Trophoblast cell (in vitro differentiated cells and primary cell): ENCODE results near the gene FASLG.

ENCODE experiments used
- DNase-seq, 2 donors: peaks; one replicate each; pipeline ENCODE4 v3.0.0-alpha.2; 2016
- H2AFZ ChIP-seq: 2 replicates; pipeline ENCODE4 v1.6.1; 2013; ENCODE audit warnings: low read length, moderate library complexity, mild to moderate bottlenecking; ENCODE audit not compliant: insufficient read depth, poor library complexity
- H2AK5ac ChIP-seq: 2 replicates; pipeline ENCODE4 v1.6.1; 2013; ENCODE audit warnings: mild to moderate bottlenecking, low read length
- H2BK120ac ChIP-seq: 2 replicates; pipeline ENCODE4 v1.6.1; 2013; ENCODE audit warnings: low read length, mild to moderate bottlenecking, moderate library complexity; ENCODE audit not compliant: insufficient read depth, poor library complexity
- H2BK12ac ChIP-seq: 2 replicates; pipeline ENCODE4 v1.6.1; 2013; ENCODE audit warnings: mild to moderate bottlenecking, low read length, moderate library complexity
- H2BK5ac ChIP-seq: 2 replicates; pipeline ENCODE4 v1.6.1; 2013; ENCODE audit warnings: low read length, low read depth, moderate library complexity, mild to moderate bottlenecking; ENCODE audit not compliant: poor library complexity
- H3K14ac ChIP-seq: 2 replicates; pipeline ENCODE4 v1.6.1; 2013; ENCODE audit warnings: mild to moderate bottlenecking, low read length
- H3K18ac ChIP-seq: 2 replicates; pipeline ENCODE4 v1.6.1; 2013; ENCODE audit warnings: mild to moderate bottlenecking, low read length
- H3K23ac ChIP-seq: 2 replicates; pipeline ENCODE4 v1.6.1; 2013; ENCODE audit warnings: low read length
- H3K27ac ChIP-seq: 2 replicates; pipeline ENCODE4 v1.5.1; 2013; ENCODE audit warnings: low read depth, mild to moderate bottlenecking, inconsistent platforms, low read length, moderate library complexity
- H3K27me3 ChIP-seq: 2 replicates; pipeline ENCODE4 v1.6.1; 2013; ENCODE audit warnings: inconsistent platforms, mild to moderate bottlenecking, low read length, moderate library complexity; ENCODE audit not compliant: insufficient read depth
- H3K36me3 ChIP-seq, 2 experiments: 1 replicate in 1 of 2; 2 replicates in 1 of 2; pipeline ENCODE4 v1.6.1; 2013; ENCODE audit warnings: low read length in 2 of 2, mild to moderate bottlenecking in 2 of 2, moderate library complexity in 1 of 2; ENCODE audit not compliant: insufficient read depth in 2 of 2, control insufficient read depth in 1 of 2
- H3K4ac ChIP-seq: 2 replicates; pipeline ENCODE4 v1.6.1; 2013; ENCODE audit warnings: low read depth, mild to moderate bottlenecking, low read length, moderate library complexity
- H3K4me1 ChIP-seq, 2 experiments: 1 replicate in 1 of 2; 2 replicates in 1 of 2; pipeline ENCODE4 v1.6.1; 2013; ENCODE audit warnings: low read length in 2 of 2, mild to moderate bottlenecking in 2 of 2, moderate library complexity in 1 of 2; ENCODE audit not compliant: insufficient read depth in 2 of 2, control insufficient read depth in 1 of 2
- H3K4me2 ChIP-seq: 2 replicates; pipeline ENCODE4 v1.6.1; 2013; ENCODE audit warnings: inconsistent platforms, mild to moderate bottlenecking, low read length, moderate library complexity
- H3K4me3 ChIP-seq: 2 replicates; pipeline ENCODE4 v1.5.1; 2013; ENCODE audit warnings: mild to moderate bottlenecking, low read depth, low read length, inconsistent platforms
- H3K79me1 ChIP-seq: one replicate; pipeline ENCODE4 v1.6.1; 2013; ENCODE audit warnings: low read length
- H3K79me2 ChIP-seq: 2 replicates; pipeline ENCODE4 v1.6.1; 2013; ENCODE audit warnings: low read length, mild to moderate bottlenecking; ENCODE audit not compliant: control insufficient read depth, insufficient read depth, poor library complexity
- H3K9ac ChIP-seq: 2 replicates; pipeline ENCODE4 v1.6.1; 2013; ENCODE audit warnings: mild to moderate bottlenecking, low read length
- H3K9me3 ChIP-seq: 2 replicates; pipeline ENCODE4 v1.6.1; 2013; ENCODE audit warnings: low read depth, mild to moderate bottlenecking, control low read depth, inconsistent platforms, low read length; ENCODE audit not compliant: insufficient read depth
- H4K12ac ChIP-seq: 2 replicates; pipeline ENCODE4 v1.6.1; 2013; ENCODE audit warnings: low read depth, mild to moderate bottlenecking, low read length, moderate library complexity
- H4K8ac ChIP-seq: 2 replicates; pipeline ENCODE4 v1.6.1; 2013; ENCODE audit warnings: low read depth, mild to moderate bottlenecking, low read length, moderate library complexity
- H4K91ac ChIP-seq: one replicate; pipeline ENCODE4 v1.6.1; 2013; ENCODE audit warnings: low read depth, mild to moderate bottlenecking, low read length, moderate library complexity
- WGBS: extraction: QIAGEN DNeasy Blood & Tissue Kit; methylation state at CpG from one replicate; pipeline ENCODE4 v1.1.7; 2013; ENCODE audit warnings: missing lambda C conversion rate; ENCODE audit not compliant: insufficient read length, insufficient coverage; ENCODE audit errors: extremely low coverage; 5-methylcytosine and 5-hydroxymethylcytosine counted together

FASLG gene

GRCh38 chr1:172663732-172664131 is 4.8 kb downstream of the FASLG start:
- Histone ChIP-seq H2AK5ac (no peak overlapping the region), H2AFZ (no peak overlapping the region), H3K14ac (no peak overlapping the region), H2BK5ac (no peak overlapping the region), H2BK120ac (no peak overlapping the region), H3K27me3 (no peaks in the 10 kb centered on the region), H3K4ac (no peak overlapping the region), H4K8ac (no peak overlapping the region), H3K9ac (no peak overlapping the region), H2BK12ac (no peak overlapping the region), H3K79me1 (peaks cover 4% of the 10 kb centered on the region), H4K91ac (no peak overlapping the region), H3K23ac (no peak overlapping the region), H3K36me3 (no peaks in the 10 kb centered on the region), H3K4me2 (no peak overlapping the region), H3K18ac (no peak overlapping the region), H3K4me3 (no peak overlapping the region), H3K9me3 (no peaks in the 10 kb centered on the region), H4K12ac (no peak overlapping the region), H3K27ac (no peak overlapping the region), H3K4me1 (peaks cover 0 to 6% of the 10 kb centered on the region in 2 experiments), H3K79me2 (no peaks in the 10 kb centered on the region)
- DNase-seq, result no peak
- no CpG with 5 or more reads among the region's 3 CpGs for WGBS

- Histone ChIP-seq H3K4me1 (peaks cover 0 to 16% of the 10 kb centered on the region in 2 experiments), H3K27me3 (no peaks in the 10 kb centered on the region), H4K8ac (no peak overlapping the region), H3K27ac (no peak overlapping the region), H3K79me1 (peaks cover 20% of the 10 kb centered on the region), H3K14ac (no peak overlapping the region), H3K18ac (no peak overlapping the region), H2AFZ (no peak overlapping the region), H2BK5ac (no peak overlapping the region), H3K23ac (no peak overlapping the region), H4K91ac (no peak overlapping the region), H2BK120ac (no peak overlapping the region), H3K4ac (no peak overlapping the region), H3K79me2 (no peaks in the 10 kb centered on the region), H2BK12ac (peak overlapping the region; percentile 43), H3K36me3 (no peaks in the 10 kb centered on the region), H3K4me3 (no peak overlapping the region), H3K9ac (no peak overlapping the region), H4K12ac (no peak overlapping the region), H3K9me3 (no peaks in the 10 kb centered on the region), H3K4me2 (no peak overlapping the region), H2AK5ac (no peak overlapping the region)
- no peak for DNase-seq
- no CpG with 5 or more reads among the region's 3 CpGs for WGBS
Measured at GRCh38 chr1:172668097-172668496, 9.2 kb downstream of the FASLG start.

- Histone ChIP-seq H2AK5ac (no peak overlapping the region), H3K4me3 (no peak overlapping the region), H2BK5ac (no peak overlapping the region), H3K36me3 (no peaks in the 10 kb centered on the region), H3K14ac (no peak overlapping the region), H4K91ac (no peak overlapping the region), H2AFZ (no peak overlapping the region), H4K8ac (no peak overlapping the region), H3K18ac (no peak overlapping the region), H3K23ac (no peak overlapping the region), H3K27me3 (no peaks in the 10 kb centered on the region), H4K12ac (no peak overlapping the region), H3K27ac (no peak overlapping the region), H2BK12ac (peak overlapping the region; percentile 93), H3K79me1 (peaks cover 23% of the 10 kb centered on the region), H3K4me2 (no peak overlapping the region), H3K4me1 (peaks cover 0 to 16% of the 10 kb centered on the region in 2 experiments), H3K4ac (no peak overlapping the region), H3K9ac (no peak overlapping the region), H3K79me2 (no peaks in the 10 kb centered on the region), H2BK120ac (peak overlapping the region; percentile 66), H3K9me3 (no peaks in the 10 kb centered on the region)
- no peak for DNase-seq
- WGBS, result no CpG with 5 or more reads among the region's 3 CpGs
Measured at GRCh38 chr1:172669011-172669410, 10.1 kb downstream of the FASLG start.

- Histone ChIP-seq H3K14ac (peak overlapping the region; percentile 21), H3K79me2 (no peaks in the 10 kb centered on the region), H3K36me3 (no peaks in the 10 kb centered on the region), H3K79me1 (peaks cover 33% of the 10 kb centered on the region), H2BK5ac (peak overlapping the region; percentile 49), H2AK5ac (peak overlapping the region; percentile 79), H3K4ac (peak overlapping the region; percentile 24), H3K9me3 (no peaks in the 10 kb centered on the region), H3K27ac (peak overlapping the region; percentile 51), H2AFZ (no peak overlapping the region), H2BK120ac (peak overlapping the region; percentile 29), H4K12ac (no peak overlapping the region), H3K9ac (no peak overlapping the region), H3K18ac (peak overlapping the region; percentile 3), H3K23ac (no peak overlapping the region), H4K91ac (peak overlapping the region; percentile 80), H3K4me2 (no peak overlapping the region), H3K4me1 (peaks cover 7 to 19% of the 10 kb centered on the region in 2 experiments), H3K27me3 (no peaks in the 10 kb centered on the region), H2BK12ac (peak overlapping the region; percentile 85), H4K8ac (no peak overlapping the region), H3K4me3 (no peak overlapping the region)
- no CpG with 5 or more reads among the region's 4 CpGs for WGBS
- peak; percentile 29 to 57 for DNase-seq
Measured at GRCh38 chr1:172670316-172670715, 11.4 kb downstream of the FASLG start.
